ENCODE results near the gene ATP13A3. TPM values are rescaled to one million over a fixed set of nuclear protein-coding genes. Genes with fewer than 3 reads are reported as not detected.

ATP13A3 gene
- total and polyA plus RNA-seq, 12 donors = 17.6 to 111 (median 63.3) TPM

- no peak for DNase-seq
- no peak overlapping the region for H3K27ac ChIP-seq
- H3K4me1 ChIP-seq (replicated peaks in 1 of 2) = no peaks in the 10 kb centered on the region
- H3K27me3 ChIP-seq = peaks cover 7% of the 10 kb centered on the region
- intact Hi-C loops (cut with DNase I) = no loop called here
- 82 to 90% (median 84%) methylated on average over 6 of the region's 6 CpGs for WGBS, 4 donors
- no peaks in the 10 kb centered on the region for H3K36me3 ChIP-seq (replicated peaks in 1 of 2)
- no peaks in the 10 kb centered on the region for H3K9me3 ChIP-seq (replicated peaks in 1 of 3)
- H3K4me3 ChIP-seq = no peak overlapping the region
- no peak for TF ChIP-seq POLR2A (IDR thresholded peaks at IDR 0.05)
- no peak for TF ChIP-seq CTCF (IDR thresholded peaks at IDR 0.05)
Observed at GRCh38 chr3:194365526-194365925, 121.3 kb downstream of the ATP13A3 start.

- Histone ChIP-seq H3K4me3 (no peak overlapping the region), H3K36me3 (replicated peaks in 1 of 2) (no peaks in the 10 kb centered on the region), H3K9me3 (replicated peaks in 1 of 3) (no peaks in the 10 kb centered on the region), H3K27ac (no peak overlapping the region), H3K4me1 (replicated peaks in 1 of 2) (no peaks in the 10 kb centered on the region), H3K27me3 (peaks cover 7% of the 10 kb centered on the region)
- 31 to 70% (median 49%) methylated on average over 12 to 20 of the region's 20 CpGs for WGBS, 4 donors
- no peak for TF ChIP-seq CTCF (IDR thresholded peaks at IDR 0.05)
- no peak for TF ChIP-seq POLR2A (IDR thresholded peaks at IDR 0.05)
- intact Hi-C loops (cut with DNase I) = no loop called here
- peak in 6 of 7 donors; percentile 29 to 64 (median 47) for DNase-seq
Observed at GRCh38 chr3:194364652-194365434, 122.0 kb downstream of the ATP13A3 start.

- Histone ChIP-seq H3K9me3 (replicated peaks in 1 of 3) (no peaks in the 10 kb centered on the region), H3K36me3 (replicated peaks in 1 of 2) (no peaks in the 10 kb centered on the region), H3K4me3 (no peak overlapping the region), H3K4me1 (replicated peaks in 1 of 2) (no peaks in the 10 kb centered on the region), H3K27ac (no peak overlapping the region), H3K27me3 (peaks cover 7% of the 10 kb centered on the region)
- DNase-seq = no peak
- WGBS, 4 donors = 72 to 84% (median 81%) methylated on average over 3 of the region's 3 CpGs
- intact Hi-C loops (cut with DNase I) = no loop called here
- TF ChIP-seq POLR2A (IDR thresholded peaks at IDR 0.05) = no peak
- TF ChIP-seq CTCF (IDR thresholded peaks at IDR 0.05) = no peak
Observed at GRCh38 chr3:194364314-194364651, 122.5 kb downstream of the ATP13A3 start.

GRCh38 chr3:194360568-194360967 is 126.2 kb downstream of the ATP13A3 start:
- no peak for DNase-seq
- Histone ChIP-seq H3K9me3 (replicated peaks in 1 of 3) (no peaks in the 10 kb centered on the region), H3K27ac (no peak overlapping the region), H3K4me3 (no peak overlapping the region), H3K4me1 (replicated peaks in 1 of 2) (no peaks in the 10 kb centered on the region), H3K27me3 (no peaks in the 10 kb centered on the region), H3K36me3 (replicated peaks in 1 of 2) (no peaks in the 10 kb centered on the region)
- TF ChIP-seq POLR2A (IDR thresholded peaks at IDR 0.05) (no peak), CTCF (IDR thresholded peaks at IDR 0.05) (no peak)
- intact Hi-C loops (cut with DNase I) = no loop called here
- WGBS, 4 donors = 88 to 94% (median 92%) methylated on average over 18 of the region's 18 CpGs
